ENCODE data around the gene TCIRG1. TPM values are rescaled to one million over a fixed set of nuclear protein-coding genes. Genes with fewer than 3 reads are reported as not detected.
A peak's percentile ranks its signal among the peaks of the same experiment; 100 is the strongest.

TCIRG1 gene
- total and polyA plus RNA-seq, 2 of the 13 experiments (the other 11 are each of a cell fraction or from before 2014, with no cell fraction given) = 48.0 to 69.6 TPM

DNA sequence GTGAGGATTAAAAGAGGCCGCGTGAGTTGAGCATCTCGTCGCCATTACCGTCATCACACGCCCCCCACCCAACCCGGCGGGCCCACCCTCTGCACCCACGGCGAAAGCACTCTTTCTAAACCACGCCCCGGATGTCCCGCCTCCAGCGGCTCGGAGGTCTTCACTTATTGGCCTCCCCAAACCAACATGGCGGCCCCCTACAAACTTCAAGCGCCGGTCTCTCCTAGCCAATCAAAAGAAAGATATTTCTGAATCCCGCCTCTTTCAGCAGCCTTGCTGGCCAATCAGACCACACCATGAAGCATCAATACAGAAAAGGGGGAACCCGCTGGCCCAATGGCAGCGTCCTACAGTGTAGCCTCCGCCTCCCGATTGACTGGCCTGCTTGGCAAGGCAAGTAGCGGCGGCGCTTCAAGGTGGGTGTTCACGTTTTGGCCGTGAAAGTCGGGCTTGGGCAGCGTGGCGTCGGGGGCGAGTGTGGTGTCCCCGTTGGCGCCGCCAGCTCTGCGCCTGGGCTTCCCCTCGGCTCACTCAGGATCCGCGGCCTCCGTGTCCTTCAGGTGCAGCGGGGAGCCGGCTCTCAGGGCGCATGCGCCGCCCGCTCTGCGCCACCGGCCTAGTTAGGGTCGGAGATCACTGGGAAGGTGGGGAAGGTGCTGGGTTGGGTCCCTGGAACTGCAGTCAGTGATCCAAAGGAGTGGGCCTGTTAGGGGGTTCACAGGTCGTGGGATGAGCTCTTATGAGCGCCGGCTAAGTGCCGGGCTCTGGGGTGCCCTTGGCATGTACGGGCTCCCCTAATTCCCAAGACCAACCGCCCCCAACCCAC lies 8.3 kb upstream of the TCIRG1 start, which contains the start of gene NDUFS8 (continued):
- no peak for TF ChIP-seq ZNF256 (CRISPR knock-in tag; conservative IDR thresholded peaks at IDR 0.05)
- TF ChIP-seq MBD4 (IDR thresholded peaks at IDR 0.05; ENCODE audit: borderline replicate concordance, low read length) = no peak
- TF ChIP-seq ZIK1 (CRISPR knock-in tag; IDR thresholded peaks at IDR 0.05; ENCODE audit: borderline replicate concordance, low read depth) = 0 out of 2 replicates have a peak, but pooled peaks have one; percentile 25
- TF ChIP-seq HNRNPH1 (optimal IDR thresholded peaks at IDR 0.05; ENCODE audit: low read depth, low read length) = no peak
- TF ChIP-seq FOXP1 (IDR thresholded peaks at IDR 0.05) = no peak
- no peak for TF ChIP-seq FOXP1 (CRISPR knock-in tag; IDR thresholded peaks at IDR 0.05)
- no peak for TF ChIP-seq FLYWCH1 (CRISPR knock-in tag; IDR thresholded peaks at IDR 0.05)
- 0 out of 2 replicates have a peak, but pooled peaks have one; percentile 13 for TF ChIP-seq KLF9 (CRISPR knock-in tag; IDR thresholded peaks at IDR 0.05; ENCODE audit: low read depth)
- TF ChIP-seq CBFB (CRISPR knock-in tag; IDR thresholded peaks at IDR 0.05) = no peak
- peak; percentile 61; the same call in 1 of the 2 replicates for TF ChIP-seq MXD4 (CRISPR knock-in tag; IDR thresholded peaks at IDR 0.05)
- TF ChIP-seq ZNF326 (CRISPR knock-in tag; IDR thresholded peaks at IDR 0.05; ENCODE audit: borderline replicate concordance) = no peak
- no peak; the same call in none of the 2 replicates for TF ChIP-seq ZNF160 (CRISPR knock-in tag; IDR thresholded peaks at IDR 0.05)
- no peak for TF ChIP-seq ATF7 (IDR thresholded peaks at IDR 0.05)
- no peak for TF ChIP-seq ATF7 (CRISPR knock-in tag; IDR thresholded peaks at IDR 0.05)
- no peak for TF ChIP-seq SMAD9 (CRISPR knock-in tag; IDR thresholded peaks at IDR 0.05)
- peak; percentile 58; the same call in 1 of the 2 replicates for TF ChIP-seq DR1 (CRISPR knock-in tag; IDR thresholded peaks at IDR 0.05)
- TF ChIP-seq ZFP36L2 (CRISPR knock-in tag; IDR thresholded peaks at IDR 0.05) = no peak
- TF ChIP-seq ZNF816 (CRISPR knock-in tag; IDR thresholded peaks at IDR 0.05; ENCODE audit: borderline replicate concordance) = no peak
- peak; percentile 80; the same call in 1 of the 2 replicates for TF ChIP-seq HDAC1 (CRISPR knock-in tag; IDR thresholded peaks at IDR 0.05)
- no peak for TF ChIP-seq ZNF841 (CRISPR knock-in tag; IDR thresholded peaks at IDR 0.05; ENCODE audit: borderline replicate concordance)
- 0 out of 2 replicates have a peak, but pooled peaks have one; percentile 28 for TF ChIP-seq ZNF317 (CRISPR knock-in tag; IDR thresholded peaks at IDR 0.05)
- TF ChIP-seq HOXA7 (CRISPR knock-in tag; IDR thresholded peaks at IDR 0.05) = no peak
- no peak for TF ChIP-seq NPAS2 (CRISPR knock-in tag; IDR thresholded peaks at IDR 0.05; ENCODE audit: borderline replicate concordance)
- peak; percentile 31; the same call in 1 of the 2 replicates for TF ChIP-seq ELF1 (CRISPR knock-in tag; IDR thresholded peaks at IDR 0.05)
- TF ChIP-seq TBX3 (IDR thresholded peaks at IDR 0.05; ENCODE audit: borderline replicate concordance) = no peak
- no peak for TF ChIP-seq ZBTB21 (CRISPR knock-in tag; IDR thresholded peaks at IDR 0.05)
- no peak for TF ChIP-seq ZFP37 (CRISPR knock-in tag; IDR thresholded peaks at IDR 0.05; ENCODE audit: borderline replicate concordance)
- peak; percentile 79 for TF ChIP-seq AGO2 (optimal IDR thresholded peaks at IDR 0.05; ENCODE audit: low read depth, low read length)
- no peak for TF ChIP-seq ZNF780A (CRISPR knock-in tag; IDR thresholded peaks at IDR 0.05)
- no peak for TF ChIP-seq ARNTL (CRISPR knock-in tag; IDR thresholded peaks at IDR 0.05)
- TF ChIP-seq ZNF674 (CRISPR knock-in tag; IDR thresholded peaks at IDR 0.05; ENCODE audit: low read depth) = no peak
- TF ChIP-seq ATF7-NPFF (CRISPR knock-in tag; IDR thresholded peaks at IDR 0.05; ENCODE audit: low read depth) = no peak
- TF ChIP-seq, protein P1, sequence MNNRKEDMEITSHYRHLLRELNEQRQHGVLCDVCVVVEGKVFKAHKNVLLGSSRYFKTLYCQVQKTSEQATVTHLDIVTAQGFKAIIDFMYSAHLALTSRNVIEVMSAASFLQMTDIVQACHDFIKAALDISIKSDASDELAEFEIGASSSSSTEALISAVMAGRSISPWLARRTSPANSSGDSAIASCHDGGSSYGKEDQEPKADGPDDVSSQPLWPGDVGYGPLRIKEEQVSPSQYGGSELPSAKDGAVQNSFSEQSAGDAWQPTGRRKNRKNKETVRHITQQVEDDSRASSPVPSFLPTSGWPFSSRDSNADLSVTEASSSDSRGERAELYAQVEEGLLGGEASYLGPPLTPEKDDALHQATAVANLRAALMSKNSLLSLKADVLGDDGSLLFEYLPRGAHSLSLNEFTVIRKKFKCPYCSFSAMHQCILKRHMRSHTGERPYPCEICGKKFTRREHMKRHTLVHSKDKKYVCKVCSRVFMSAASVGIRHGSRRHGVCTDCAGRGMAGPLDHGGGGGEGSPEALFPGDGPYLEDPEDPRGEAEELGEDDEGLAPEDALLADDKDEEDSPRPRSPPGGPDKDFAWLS (CRISPR knock-in tag; IDR thresholded peaks at IDR 0.05; ENCODE audit: borderline replicate concordance) = no peak
- 0 out of 2 replicates have a peak, but pooled peaks have one; percentile 61 for TF ChIP-seq ZNF343 (CRISPR knock-in tag; IDR thresholded peaks at IDR 0.05)

All from HepG2 (cell line).